Measurements from ENCODE around the gene VCAN.
A peak's percentile ranks its signal among the peaks of the same experiment; 100 is the strongest.

Gene VCAN

GRCh38 chr5:83471405-83472212, at the start of gene VCAN (continued):
- TF ChIP-seq RBAK (tag by site-specific recombination; IDR thresholded peaks at IDR 0.05) = no peak
- TF ChIP-seq ZBTB11 (tag by site-specific recombination; conservative IDR thresholded peaks at IDR 0.05; ENCODE audit: low read depth) = peak; percentile 68
- TF ChIP-seq TCF7L2 (IDR thresholded peaks at IDR 0.05; ENCODE audit: borderline replicate concordance, low read depth, low read length) = no peak
- TF ChIP-seq ZNF23 (tag by site-specific recombination; IDR thresholded peaks at IDR 0.05; ENCODE audit: borderline replicate concordance) = no peak
- no peak for TF ChIP-seq ZNF366 (tag by site-specific recombination; conservative IDR thresholded peaks at IDR 0.05)
- peak; percentile 96 for TF ChIP-seq SP2 (tag by site-specific recombination; IDR thresholded peaks at IDR 0.05)
- TF ChIP-seq, protein P1, sequence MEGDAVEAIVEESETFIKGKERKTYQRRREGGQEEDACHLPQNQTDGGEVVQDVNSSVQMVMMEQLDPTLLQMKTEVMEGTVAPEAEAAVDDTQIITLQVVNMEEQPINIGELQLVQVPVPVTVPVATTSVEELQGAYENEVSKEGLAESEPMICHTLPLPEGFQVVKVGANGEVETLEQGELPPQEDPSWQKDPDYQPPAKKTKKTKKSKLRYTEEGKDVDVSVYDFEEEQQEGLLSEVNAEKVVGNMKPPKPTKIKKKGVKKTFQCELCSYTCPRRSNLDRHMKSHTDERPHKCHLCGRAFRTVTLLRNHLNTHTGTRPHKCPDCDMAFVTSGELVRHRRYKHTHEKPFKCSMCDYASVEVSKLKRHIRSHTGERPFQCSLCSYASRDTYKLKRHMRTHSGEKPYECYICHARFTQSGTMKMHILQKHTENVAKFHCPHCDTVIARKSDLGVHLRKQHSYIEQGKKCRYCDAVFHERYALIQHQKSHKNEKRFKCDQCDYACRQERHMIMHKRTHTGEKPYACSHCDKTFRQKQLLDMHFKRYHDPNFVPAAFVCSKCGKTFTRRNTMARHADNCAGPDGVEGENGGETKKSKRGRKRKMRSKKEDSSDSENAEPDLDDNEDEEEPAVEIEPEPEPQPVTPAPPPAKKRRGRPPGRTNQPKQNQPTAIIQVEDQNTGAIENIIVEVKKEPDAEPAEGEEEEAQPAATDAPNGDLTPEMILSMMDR (tag by site-specific recombination; IDR thresholded peaks at IDR 0.05) = no peak; the same call in 1 of the 2 replicates
- no peak for TF ChIP-seq HOXA7 (CRISPR knock-in tag; IDR thresholded peaks at IDR 0.05; ENCODE audit: borderline replicate concordance)
- 0 out of 2 replicates have a peak, but pooled peaks have one; percentile 22 for TF ChIP-seq ZEB2 (tag by site-specific recombination; IDR thresholded peaks at IDR 0.05)
- TF ChIP-seq, protein P2, sequence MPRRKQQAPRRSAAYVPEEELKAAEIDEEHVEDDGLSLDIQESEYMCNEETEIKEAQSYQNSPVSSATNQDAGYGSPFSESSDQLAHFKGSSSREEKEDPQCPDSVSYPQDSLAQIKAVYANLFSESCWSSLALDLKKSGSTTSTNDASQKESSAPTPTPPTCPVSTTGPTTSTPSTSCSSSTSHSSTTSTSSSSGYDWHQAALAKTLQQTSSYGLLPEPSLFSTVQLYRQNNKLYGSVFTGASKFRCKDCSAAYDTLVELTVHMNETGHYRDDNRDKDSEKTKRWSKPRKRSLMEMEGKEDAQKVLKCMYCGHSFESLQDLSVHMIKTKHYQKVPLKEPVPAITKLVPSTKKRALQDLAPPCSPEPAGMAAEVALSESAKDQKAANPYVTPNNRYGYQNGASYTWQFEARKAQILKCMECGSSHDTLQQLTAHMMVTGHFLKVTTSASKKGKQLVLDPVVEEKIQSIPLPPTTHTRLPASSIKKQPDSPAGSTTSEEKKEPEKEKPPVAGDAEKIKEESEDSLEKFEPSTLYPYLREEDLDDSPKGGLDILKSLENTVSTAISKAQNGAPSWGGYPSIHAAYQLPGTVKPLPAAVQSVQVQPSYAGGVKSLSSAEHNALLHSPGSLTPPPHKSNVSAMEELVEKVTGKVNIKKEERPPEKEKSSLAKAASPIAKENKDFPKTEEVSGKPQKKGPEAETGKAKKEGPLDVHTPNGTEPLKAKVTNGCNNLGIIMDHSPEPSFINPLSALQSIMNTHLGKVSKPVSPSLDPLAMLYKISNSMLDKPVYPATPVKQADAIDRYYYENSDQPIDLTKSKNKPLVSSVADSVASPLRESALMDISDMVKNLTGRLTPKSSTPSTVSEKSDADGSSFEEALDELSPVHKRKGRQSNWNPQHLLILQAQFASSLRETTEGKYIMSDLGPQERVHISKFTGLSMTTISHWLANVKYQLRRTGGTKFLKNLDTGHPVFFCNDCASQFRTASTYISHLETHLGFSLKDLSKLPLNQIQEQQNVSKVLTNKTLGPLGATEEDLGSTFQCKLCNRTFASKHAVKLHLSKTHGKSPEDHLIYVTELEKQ (tag by site-specific recombination; IDR thresholded peaks at IDR 0.05; ENCODE audit: borderline replicate concordance) = no peak
- TF ChIP-seq ZBTB17 (tag by site-specific recombination; IDR thresholded peaks at IDR 0.05) = peak; percentile 58; the same call in 1 of the 2 replicates
- no peak for TF ChIP-seq ZNF354C (tag by site-specific recombination; IDR thresholded peaks at IDR 0.05; ENCODE audit: borderline replicate concordance, low read depth)
- peak; percentile 40 for TF ChIP-seq KLF1 (tag by site-specific recombination; IDR thresholded peaks at IDR 0.05)
- no peak for TF ChIP-seq GLI2 (tag by site-specific recombination; IDR thresholded peaks at IDR 0.05; ENCODE audit: borderline replicate concordance, low read depth)
- peak; percentile 67; the same call in 1 of the 2 replicates for TF ChIP-seq ZNF600 (tag by site-specific recombination; IDR thresholded peaks at IDR 0.05)
- TF ChIP-seq ZNF555 (tag by site-specific recombination; conservative IDR thresholded peaks at IDR 0.05) = no peak
- no peak for TF ChIP-seq INSM2 (tag by site-specific recombination; IDR thresholded peaks at IDR 0.05)
- TF ChIP-seq ZNF311 (tag by site-specific recombination; IDR thresholded peaks at IDR 0.05; ENCODE audit: borderline replicate concordance) = no peak
- no peak for TF ChIP-seq ZNF560 (tag by site-specific recombination; IDR thresholded peaks at IDR 0.05; ENCODE audit: borderline replicate concordance)
- peak; percentile 72; the same call in 1 of the 2 replicates for TF ChIP-seq KLF9 (tag by site-specific recombination; IDR thresholded peaks at IDR 0.05; ENCODE audit: low read depth)
- TF ChIP-seq ZFP69B (tag by site-specific recombination; IDR thresholded peaks at IDR 0.05) = no peak
- peak; percentile 38 for TF ChIP-seq ZNF501 (tag by site-specific recombination; IDR thresholded peaks at IDR 0.05)
- no peak for TF ChIP-seq ZNF214 (tag by site-specific recombination; IDR thresholded peaks at IDR 0.05; ENCODE audit: borderline replicate concordance)
- TF ChIP-seq ZBTB48 (tag by site-specific recombination; IDR thresholded peaks at IDR 0.05) = peak; percentile 89
- TF ChIP-seq ZNF830 (tag by site-specific recombination; IDR thresholded peaks at IDR 0.05; ENCODE audit: low read depth) = no peak
- TF ChIP-seq WT1 (tag by site-specific recombination; IDR thresholded peaks at IDR 0.05) = peak; percentile 85
- TF ChIP-seq ZNF239 (tag by site-specific recombination; IDR thresholded peaks at IDR 0.05) = no peak
- TF ChIP-seq, protein P3, sequence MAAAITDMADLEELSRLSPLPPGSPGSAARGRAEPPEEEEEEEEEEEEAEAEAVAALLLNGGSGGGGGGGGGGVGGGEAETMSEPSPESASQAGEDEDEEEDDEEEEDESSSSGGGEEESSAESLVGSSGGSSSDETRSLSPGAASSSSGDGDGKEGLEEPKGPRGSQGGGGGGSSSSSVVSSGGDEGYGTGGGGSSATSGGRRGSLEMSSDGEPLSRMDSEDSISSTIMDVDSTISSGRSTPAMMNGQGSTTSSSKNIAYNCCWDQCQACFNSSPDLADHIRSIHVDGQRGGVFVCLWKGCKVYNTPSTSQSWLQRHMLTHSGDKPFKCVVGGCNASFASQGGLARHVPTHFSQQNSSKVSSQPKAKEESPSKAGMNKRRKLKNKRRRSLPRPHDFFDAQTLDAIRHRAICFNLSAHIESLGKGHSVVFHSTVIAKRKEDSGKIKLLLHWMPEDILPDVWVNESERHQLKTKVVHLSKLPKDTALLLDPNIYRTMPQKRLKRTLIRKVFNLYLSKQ (tag by site-specific recombination; IDR thresholded peaks at IDR 0.05; ENCODE audit: borderline replicate concordance) = no peak

Data from HEK293 (cell line).